ENCODE data around the gene CFC1.
"Not testable (repeated sequence)": the region's sequence is repeated elsewhere in the genome, so short reads cannot be mapped to it uniquely, and the experiment has no call there.

CFC1 gene

GRCh38 chr2:130583582-130583981 is 15.8 kb downstream of the CFC1 start:
- DNase-seq (ENCODE audit: low read depth in 2 of 2), result not testable (repeated sequence)

GRCh38 chr2:130582970-130583369 is 16.4 kb downstream of the CFC1 start:
- not testable (repeated sequence) for DNase-seq (ENCODE audit: low read depth in 2 of 2)

- not testable (repeated sequence) for DNase-seq (ENCODE audit: low read depth in 2 of 2)
Observed at GRCh38 chr2:130581491-130581890, 17.9 kb downstream of the CFC1 start.

GRCh38 chr2:130579121-130579520 is 20.3 kb downstream of the CFC1 start:
- DNase-seq (ENCODE audit: low read depth in 2 of 2), result not testable (repeated sequence)

- not testable (repeated sequence) for DNase-seq (ENCODE audit: low read depth in 2 of 2)
Observed at GRCh38 chr2:130577559-130577958, 21.8 kb downstream of the CFC1 start.

GRCh38 chr2:130576209-130576784 is 23.1 kb downstream of the CFC1 start:
- not testable (repeated sequence) for DNase-seq (ENCODE audit: low read depth in 2 of 2)

GRCh38 chr2:130574230-130574629 is 25.1 kb downstream of the CFC1 start:
- DNase-seq (ENCODE audit: low read depth in 2 of 2), result not testable (repeated sequence)

GRCh38 chr2:130571929-130572328 is 27.4 kb downstream of the CFC1 start:
- DNase-seq (ENCODE audit: low read depth in 2 of 2), result not testable (repeated sequence)

- not testable (repeated sequence) for DNase-seq (ENCODE audit: low read depth in 2 of 2)
Observed at GRCh38 chr2:130566165-130566564, 33.2 kb downstream of the CFC1 start.

- DNase-seq (ENCODE audit: low read depth in 2 of 2), result not testable (repeated sequence)
Observed at GRCh38 chr2:130556441-130556840, 42.9 kb downstream of the CFC1 start.

GRCh38 chr2:130554178-130554577 is 45.2 kb downstream of the CFC1 start:
- DNase-seq (ENCODE audit: low read depth in 2 of 2), result not testable (repeated sequence)

GRCh38 chr2:130549475-130549874 is 49.9 kb downstream of the CFC1 start:
- not testable (repeated sequence) for DNase-seq (ENCODE audit: low read depth in 2 of 2)

- not testable (repeated sequence) for DNase-seq (ENCODE audit: low read depth in 2 of 2)
Observed at GRCh38 chr2:130548418-130548817, 51.0 kb downstream of the CFC1 start.

- DNase-seq (ENCODE audit: low read depth in 2 of 2), result not testable (repeated sequence)
Observed at GRCh38 chr2:130544978-130545377, 54.4 kb downstream of the CFC1 start.

GRCh38 chr2:130543785-130544528 is 55.4 kb downstream of the CFC1 start:
- DNase-seq (ENCODE audit: low read depth in 2 of 2), result not testable (repeated sequence)

GRCh38 chr2:130542789-130543188 is 56.6 kb downstream of the CFC1 start:
- not testable (repeated sequence) for DNase-seq (ENCODE audit: low read depth in 2 of 2)
